Heart left ventricle (tissue), 13 donors: ENCODE data around the gene COA6.
"Not testable (repeated sequence)": the region's sequence is repeated elsewhere in the genome, so short reads cannot be mapped to it uniquely, and the experiment has no call there.

Experiments used
- CTCF ChIP-seq, 12 donors: fragments of 200-600 bp; sonication (generic) in 4 of 12; IDR thresholded peaks; one replicate each; pipeline versions ENCODE4 v1.5.0 to v1.8.0; 2018 to 2022; ENCODE audit warnings: antibody characterized with exemption in 12 of 12, mild to moderate bottlenecking in 5 of 12
- POLR2A ChIP-seq, 2 donors: fragments of 450-650 bp; IDR thresholded peaks; one replicate each; pipeline ENCODE4 v1.6.1; 2017; ENCODE audit warnings: antibody characterized with exemption in 2 of 2, mild to moderate bottlenecking in 2 of 2, moderate library complexity in 2 of 2
- donor health status: ischemic (EF 13 %, LVEDD 7.1; RV severe dilation, severe dysfunction).
- donor health status: DM: no; HTN: yes; CAD: no.
- donor health status: DM: no; HTN: no; CAD: no.
- donor health status: ischemic (EF 25% LVEDD 6.9; RV normal size, moderate dysfunction).
- donor health status: ischemic (EF 25% LVEDD 5.7; RV mildly dilated, moderate dysfunction).
- donor health status: ischemic (EF 35%, LVEDD 5.7; RV mildly dilated, moderate dysfunction).
- donor health status: nonischemic (EF 11% LVEDD 7.7; RV severe dilation, severe dysfunction).
- donor health status: DM: yes; HTN: yes; CAD: no.
- donor health status: PGD.
- donor health status: ischemic (EF 29% LVEDD 5.4; RV normal size, mild dysfunction).
- donor health status: nonischemic (EF 23%, LVEDD 6.1; RV moderate dilation, normal function).

- not testable (repeated sequence) for TF ChIP-seq CTCF, POLR2A (IDR thresholded peaks at IDR 0.05)
Observed at GRCh38 chr1:234356615-234357269, 16.5 kb upstream of the COA6 start.
